ENCODE measurements around the gene KIF18B.

GRCh38 chr17:44904001-44904984 lies 43.3 kb downstream of the KIF18B start:
- TF ChIP-seq SUZ12 (IDR thresholded peaks at IDR 0.05; ENCODE audit: extremely low read depth, insufficient read depth, insufficient read length) (no peak), YY1 (IDR thresholded peaks at IDR 0.05; ENCODE audit: insufficient read depth, insufficient read length) (no peak)

Measured in NT2/D1 (cell line).